Activated T-cell treated with anti-CD3 and anti-CD28 coated beads, Interleukin-2, amount 50 U/mL, for 72 hours (primary cell): ENCODE data around the gene ARSB. TPM values are rescaled to one million over a fixed set of nuclear protein-coding genes. Genes with fewer than 3 reads are reported as not detected.

Experiments used
- ATAC-seq, 2 donors: fragments of 150-1000 bp; cut with Tn5 transposase; replicated peaks in 1 of 2; 2 replicates each; pipeline ENCODE4 v1.10.0; 2021; ENCODE audit warnings: moderate library complexity in 2 of 2, mild to moderate bottlenecking in 1 of 2
- DNase-seq, 2 donors: peaks; one replicate each; pipeline ENCODE4 v3.0.0; 2021 to 2022; ENCODE audit warnings: mixed read lengths in 1 of 2
- H3K27ac Mint-ChIP-seq: one replicate; pipeline ENCODE4 v1.8.0; 2022; ENCODE audit warnings: mild to moderate bottlenecking, moderate library complexity, mixed read lengths
- H3K27me3 Mint-ChIP-seq: one replicate; pipeline ENCODE4 v1.8.0; 2022; ENCODE audit warnings: low read depth, mixed read lengths
- H3K36me3 Mint-ChIP-seq, 2 donors: one replicate each; pipeline ENCODE4 v1.8.0; 2022; ENCODE audit warnings: mixed read lengths in 2 of 2, mild to moderate bottlenecking in 1 of 2; ENCODE audit not compliant: insufficient read depth in 2 of 2
- H3K4me1 Mint-ChIP-seq: one replicate; pipeline ENCODE4 v1.8.0; 2022; ENCODE audit warnings: low read depth, mixed read lengths
- H3K4me3 Mint-ChIP-seq, 2 donors: one replicate each; pipeline ENCODE4 v1.8.0; 2022; ENCODE audit warnings: mild to moderate bottlenecking in 2 of 2, mixed read lengths in 2 of 2, moderate library complexity in 2 of 2
- H3K9me3 Mint-ChIP-seq, 2 donors: one replicate each; pipeline ENCODE4 v1.8.0; 2022; ENCODE audit warnings: mixed read lengths in 2 of 2
- total RNA-seq, 2 donors: library from RNA; stranded (reverse); gene quantifications; one replicate each; pipeline ENCODE4 v1.2.3, GENCODE V29; 2022

ARSB gene
- total RNA-seq, result 10 to 100 TPM; 12.4 to 15.3 TPM

GRCh38 chr5:78985116-78985724 lies at the start of gene ARSB:
TSS of gene ARSB (minus strand) at chr5:78985310. CDS start at chr5:78985248, 62 bp downstream.
- ATAC-seq (peak; percentile 54 to 63), DNase-seq (peak; percentile 72 to 76)
- Mint-ChIP-seq H3K27ac (peak within 1 kb of the TSS; percentile 100), H3K36me3 (no peaks in the 10 kb centered on the region), H3K4me3 (peak within 1 kb of the TSS; percentile 91 to 100), H3K27me3 (no peaks in the 10 kb centered on the region), H3K4me1 (peaks cover 38% of the 10 kb centered on the region), H3K9me3 (no peaks in the 10 kb centered on the region)

GRCh38 chr5:79032782-79033181 lies 47.7 kb upstream of the ARSB start:
- DNase-seq, result no peak
- Mint-ChIP-seq H3K4me1 (no peaks in the 10 kb centered on the region), H3K27ac (no peak overlapping the region), H3K9me3 (no peaks in the 10 kb centered on the region), H3K36me3 (no peaks in the 10 kb centered on the region), H3K4me3 (no peak overlapping the region), H3K27me3 (no peaks in the 10 kb centered on the region)
- no peak for ATAC-seq

- no peaks in the 10 kb centered on the region for H3K9me3 Mint-ChIP-seq
- no peak for DNase-seq
- H3K27me3 Mint-ChIP-seq, result peaks cover 1% of the 10 kb centered on the region
- no peak overlapping the region for H3K27ac Mint-ChIP-seq
- H3K4me3 Mint-ChIP-seq, result no peak overlapping the region
- H3K36me3 Mint-ChIP-seq, result no peaks in the 10 kb centered on the region
- no peak for ATAC-seq
- no peaks in the 10 kb centered on the region for H3K4me1 Mint-ChIP-seq
Observed at GRCh38 chr5:79032031-79032695, 47.1 kb upstream of the ARSB start.

GRCh38 chr5:79031485-79031867 lies 46.4 kb upstream of the ARSB start:
- H3K36me3 Mint-ChIP-seq, result no peaks in the 10 kb centered on the region

GRCh38 chr5:79030663-79031484 lies 45.8 kb upstream of the ARSB start:
- H3K4me1 Mint-ChIP-seq, result no peaks in the 10 kb centered on the region
- no peak overlapping the region for H3K4me3 Mint-ChIP-seq
- peaks cover 14% of the 10 kb centered on the region for H3K27me3 Mint-ChIP-seq
- ATAC-seq, result no peak
- H3K36me3 Mint-ChIP-seq, result no peaks in the 10 kb centered on the region
- H3K9me3 Mint-ChIP-seq, result no peaks in the 10 kb centered on the region
- DNase-seq, result no peak
- no peak overlapping the region for H3K27ac Mint-ChIP-seq

More at GRCh38 chr5:79031485-79031867, 46.4 kb upstream of the ARSB start:
- no peak overlapping the region for H3K27ac Mint-ChIP-seq
- no peak for DNase-seq
- H3K4me3 Mint-ChIP-seq, result no peak overlapping the region
- peaks cover 8% of the 10 kb centered on the region for H3K27me3 Mint-ChIP-seq
- no peaks in the 10 kb centered on the region for H3K9me3 Mint-ChIP-seq
- ATAC-seq, result no peak
- no peaks in the 10 kb centered on the region for H3K4me1 Mint-ChIP-seq

GRCh38 chr5:79025054-79025472 lies 40.0 kb upstream of the ARSB start:
- H3K27me3 Mint-ChIP-seq, result peaks cover 64% of the 10 kb centered on the region
- no peak overlapping the region for H3K27ac Mint-ChIP-seq
- H3K9me3 Mint-ChIP-seq, result no peaks in the 10 kb centered on the region
- ATAC-seq, result peak in 1 of 2 donors; percentile 44
- peak; percentile 55 to 62 for DNase-seq
- peak overlapping the region; percentile 58 to 59 for H3K4me3 Mint-ChIP-seq
- H3K36me3 Mint-ChIP-seq, result no peaks in the 10 kb centered on the region
- peaks cover 14% of the 10 kb centered on the region for H3K4me1 Mint-ChIP-seq

GRCh38 chr5:79023947-79024346 lies 38.8 kb upstream of the ARSB start:
- H3K27ac Mint-ChIP-seq, result no peak overlapping the region
- peaks cover 74% of the 10 kb centered on the region for H3K27me3 Mint-ChIP-seq
- ATAC-seq, result no peak

GRCh38 chr5:79023348-79023747 lies 38.2 kb upstream of the ARSB start:
- H3K27ac Mint-ChIP-seq, result no peak overlapping the region
- no peaks in the 10 kb centered on the region for H3K9me3 Mint-ChIP-seq
- DNase-seq (no peak), ATAC-seq (no peak)
- no peaks in the 10 kb centered on the region for H3K36me3 Mint-ChIP-seq
- H3K4me1 Mint-ChIP-seq, result peaks cover 14% of the 10 kb centered on the region
- no peak overlapping the region for H3K4me3 Mint-ChIP-seq
- peaks cover 77% of the 10 kb centered on the region for H3K27me3 Mint-ChIP-seq

More at GRCh38 chr5:79023947-79024346, 38.8 kb upstream of the ARSB start:
- H3K4me3 Mint-ChIP-seq, result no peak overlapping the region
- no peak for DNase-seq
- H3K36me3 Mint-ChIP-seq, result no peaks in the 10 kb centered on the region
- no peaks in the 10 kb centered on the region for H3K9me3 Mint-ChIP-seq
- H3K4me1 Mint-ChIP-seq, result peaks cover 14% of the 10 kb centered on the region

GRCh38 chr5:79022771-79023170 lies 37.7 kb upstream of the ARSB start:
- H3K4me1 Mint-ChIP-seq, result peaks cover 14% of the 10 kb centered on the region
- H3K4me3 Mint-ChIP-seq, result no peak overlapping the region
- DNase-seq, result no peak
- H3K27ac Mint-ChIP-seq, result no peak overlapping the region
- no peak for ATAC-seq
- H3K9me3 Mint-ChIP-seq, result no peaks in the 10 kb centered on the region
- peaks cover 77% of the 10 kb centered on the region for H3K27me3 Mint-ChIP-seq
- no peaks in the 10 kb centered on the region for H3K36me3 Mint-ChIP-seq

- no peaks in the 10 kb centered on the region for H3K36me3 Mint-ChIP-seq
- peaks cover 72% of the 10 kb centered on the region for H3K27me3 Mint-ChIP-seq
- H3K4me3 Mint-ChIP-seq, result no peak overlapping the region
- no peak for DNase-seq
- H3K4me1 Mint-ChIP-seq, result peaks cover 14% of the 10 kb centered on the region
- no peak for ATAC-seq
- no peak overlapping the region for H3K27ac Mint-ChIP-seq
- H3K9me3 Mint-ChIP-seq, result no peaks in the 10 kb centered on the region
Observed at GRCh38 chr5:79021753-79022152, 36.6 kb upstream of the ARSB start.

GRCh38 chr5:79020861-79021561 lies 35.9 kb upstream of the ARSB start:
- no peaks in the 10 kb centered on the region for H3K9me3 Mint-ChIP-seq
- ATAC-seq (no peak), DNase-seq (peak; percentile 38 to 50)
- H3K27ac Mint-ChIP-seq, result no peak overlapping the region
- H3K36me3 Mint-ChIP-seq, result no peaks in the 10 kb centered on the region
- peaks cover 69% of the 10 kb centered on the region for H3K27me3 Mint-ChIP-seq
- H3K4me1 Mint-ChIP-seq, result peaks cover 14% of the 10 kb centered on the region
- H3K4me3 Mint-ChIP-seq, result peak overlapping the region in 1 of 2 donors; percentile 39

GRCh38 chr5:79014631-79015030 lies 29.5 kb upstream of the ARSB start:
- ATAC-seq (no peak), DNase-seq (no peak)
- H3K4me1 Mint-ChIP-seq, result no peaks in the 10 kb centered on the region
- peaks cover 27% of the 10 kb centered on the region for H3K27me3 Mint-ChIP-seq
- no peak overlapping the region for H3K4me3 Mint-ChIP-seq
- peaks cover 5 to 8% of the 10 kb centered on the region in 2 donors for H3K36me3 Mint-ChIP-seq
- H3K9me3 Mint-ChIP-seq, result peaks cover 2 to 5% of the 10 kb centered on the region in 2 donors
- H3K27ac Mint-ChIP-seq, result no peak overlapping the region

- peaks cover 2 to 5% of the 10 kb centered on the region in 2 donors for H3K9me3 Mint-ChIP-seq
- no peaks in the 10 kb centered on the region for H3K4me1 Mint-ChIP-seq
- ATAC-seq (no peak), DNase-seq (no peak)
- peaks cover 5 to 8% of the 10 kb centered on the region in 2 donors for H3K36me3 Mint-ChIP-seq
- H3K27ac Mint-ChIP-seq, result no peak overlapping the region
- peaks cover 28% of the 10 kb centered on the region for H3K27me3 Mint-ChIP-seq
- H3K4me3 Mint-ChIP-seq, result no peak overlapping the region
Observed at GRCh38 chr5:79011869-79012268, 26.8 kb upstream of the ARSB start.
